ENCODE measurements around the gene MAN2A1.
"Not testable (repeated sequence)": the region's sequence is repeated elsewhere in the genome, so short reads cannot be mapped to it uniquely, and the experiment has no call there.

Gene MAN2A1

GRCh38 chr5:109866051-109866450 is 176.3 kb downstream of the MAN2A1 start:
- DNase-seq (ENCODE audit: low spot score): no peak

DNA sequence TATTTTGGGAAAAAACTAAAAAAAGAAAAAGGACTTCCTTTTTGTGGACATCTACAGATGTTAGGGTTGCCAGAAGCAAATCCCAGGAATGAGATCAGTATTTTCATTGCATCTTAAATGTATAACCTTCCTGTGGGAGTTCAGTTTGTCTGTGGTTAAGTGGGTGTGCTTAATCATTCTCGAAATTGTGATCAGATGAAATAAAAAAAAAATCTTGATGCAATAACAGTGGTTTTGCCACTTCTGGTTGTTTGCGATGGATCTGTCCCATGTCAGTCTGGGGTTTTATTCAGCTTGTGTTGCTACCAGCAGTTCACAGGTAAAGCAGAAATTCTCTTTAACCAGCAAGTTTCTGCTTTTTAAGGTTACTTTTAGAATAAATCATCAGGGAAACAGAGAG is 179.0 kb downstream of the MAN2A1 start:
- no peak for DNase-seq (ENCODE audit: low spot score)

DNA sequence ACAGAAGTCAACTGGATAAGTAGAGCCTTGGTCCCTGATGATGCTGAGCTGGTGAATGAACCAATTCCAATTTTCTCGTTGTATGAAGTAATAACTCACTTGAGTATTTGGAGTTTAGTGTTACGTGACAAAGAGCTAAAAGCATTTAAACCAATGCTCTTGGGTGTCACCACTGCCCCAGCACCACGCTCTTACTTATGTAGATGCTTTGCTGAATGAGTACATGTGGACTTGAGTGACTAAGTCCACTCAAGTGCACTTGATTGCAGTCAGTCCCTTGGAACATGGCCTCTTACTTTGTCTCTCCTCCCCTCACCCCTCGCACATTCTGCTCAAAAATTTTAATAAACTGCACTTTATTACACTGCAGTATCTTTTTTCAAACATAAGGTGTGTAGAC is 184.0 kb downstream of the MAN2A1 start:
- no peak for DNase-seq (ENCODE audit: low spot score)

- no peak for DNase-seq (ENCODE audit: low spot score)
Measured at GRCh38 chr5:109874108-109874507, 184.4 kb downstream of the MAN2A1 start.

DNA sequence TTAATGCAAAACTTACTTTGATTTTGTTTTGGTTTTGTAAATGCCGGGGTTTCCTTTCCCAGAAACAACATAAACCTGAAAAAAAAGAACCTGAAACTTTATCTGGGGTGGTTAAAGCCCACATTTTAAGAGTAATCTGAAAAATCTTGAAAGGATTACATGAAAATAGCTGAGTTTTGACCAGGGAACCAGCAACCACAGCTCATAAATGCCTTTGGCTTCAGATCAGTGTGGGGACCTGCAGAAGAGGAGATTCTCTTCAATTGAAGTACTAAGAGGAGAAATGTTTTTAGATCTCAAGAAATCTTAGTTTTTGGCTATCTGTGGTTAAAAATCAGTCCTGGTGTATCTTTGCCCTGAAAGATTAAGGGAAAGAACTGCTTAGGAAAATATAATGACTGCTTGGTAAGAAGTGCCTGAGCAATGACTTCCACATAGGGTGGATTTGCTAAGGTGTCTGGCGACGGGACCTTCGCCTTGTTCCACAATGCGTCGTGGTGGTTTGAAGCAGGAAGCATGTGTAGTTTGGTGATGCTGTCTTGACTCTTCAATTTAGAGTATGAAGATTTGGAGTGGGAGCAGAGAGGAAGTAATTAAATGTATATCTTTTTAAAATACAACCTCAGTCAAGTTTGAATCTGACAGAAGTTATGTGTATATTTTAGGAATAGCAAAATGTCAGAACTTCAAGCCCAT is 186.5 kb downstream of the MAN2A1 start:
- no peak for DNase-seq (ENCODE audit: low spot score)

- DNase-seq (ENCODE audit: low spot score): no peak
Measured at GRCh38 chr5:109876941-109877669, 187.4 kb downstream of the MAN2A1 start.

GRCh38 chr5:109877670-109878045 is 187.9 kb downstream of the MAN2A1 start:
- DNase-seq (ENCODE audit: low spot score): no peak

DNA sequence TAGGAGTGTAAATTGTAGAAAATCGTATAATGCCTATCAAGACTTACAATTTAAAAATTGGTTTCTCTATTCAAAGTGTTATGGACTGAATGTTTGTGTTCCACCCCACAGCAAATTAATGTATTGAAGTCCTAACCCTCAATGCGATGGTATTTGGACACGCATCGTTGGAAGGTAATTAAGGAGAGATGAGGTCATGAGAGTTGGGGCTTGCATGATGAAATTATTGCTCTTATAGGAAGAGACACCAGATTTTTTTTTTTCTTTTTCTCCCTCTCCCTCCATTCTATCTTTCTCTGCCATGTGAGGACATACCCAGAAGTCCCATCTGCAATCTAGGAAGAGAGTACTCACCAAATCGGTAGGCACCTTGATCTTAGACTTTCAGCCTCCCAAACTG is 189.2 kb downstream of the MAN2A1 start:
- no peak for DNase-seq (ENCODE audit: low spot score)

DNA sequence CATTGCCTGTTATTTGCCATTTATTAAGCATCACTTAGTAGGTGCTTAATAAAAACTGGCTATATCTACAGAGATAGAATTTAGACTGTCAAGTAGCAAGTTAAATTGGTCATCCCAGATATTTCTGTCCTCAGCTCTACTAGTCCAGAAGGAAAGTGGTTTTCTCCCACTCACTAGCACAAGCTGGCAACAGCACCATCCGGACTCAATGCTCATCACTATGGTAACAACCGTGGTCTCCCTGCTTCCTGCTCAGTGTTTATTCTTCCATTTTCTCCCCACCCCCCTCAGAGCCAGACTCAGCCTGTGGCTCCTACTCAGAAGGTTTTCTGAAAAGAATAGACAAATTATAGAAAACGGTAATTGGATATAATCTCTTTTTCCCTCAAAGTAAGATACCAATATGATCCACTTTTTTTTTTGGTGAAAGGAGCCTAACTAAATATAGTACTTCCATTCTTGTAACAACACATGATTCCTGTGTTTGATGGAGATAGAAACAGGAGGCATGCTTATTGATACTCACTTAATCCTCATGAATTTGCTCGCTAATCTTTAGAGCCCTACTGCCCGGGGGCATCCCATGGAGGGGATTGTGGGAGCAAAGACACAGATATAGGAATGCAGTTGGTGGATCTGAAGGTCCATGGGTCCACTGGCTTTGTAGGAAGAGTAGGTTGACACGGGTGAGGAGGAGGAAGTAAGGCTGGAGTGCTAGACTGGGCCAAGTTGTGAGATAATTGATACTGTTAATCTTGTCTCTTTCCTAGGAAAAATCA is 191.4 kb downstream of the MAN2A1 start:
- DNase-seq (ENCODE audit: low spot score): no peak

GRCh38 chr5:109882546-109882945 is 192.8 kb downstream of the MAN2A1 start:
- no peak for DNase-seq (ENCODE audit: low spot score)

DNA sequence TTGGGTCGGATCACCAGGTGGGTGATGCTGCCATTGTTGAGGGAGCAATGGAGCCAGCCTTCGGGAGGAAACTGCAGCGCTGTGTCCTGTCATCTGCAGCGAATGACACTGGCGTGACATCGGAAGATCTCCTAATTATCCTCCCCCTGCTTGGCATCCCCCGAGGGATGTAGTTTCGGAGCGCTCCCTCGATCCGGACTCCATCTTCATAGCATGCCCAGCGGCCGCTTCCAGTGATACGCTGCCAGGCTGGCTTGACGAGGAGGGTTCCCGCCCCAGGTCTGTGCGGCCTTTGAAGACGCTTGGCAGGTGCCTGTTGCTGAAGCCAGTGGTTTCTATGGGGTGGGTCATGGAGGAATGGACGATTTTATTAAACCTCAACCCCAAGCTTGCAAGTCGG is 194.9 kb downstream of the MAN2A1 start:
- DNase-seq (ENCODE audit: low spot score): no peak

- no peak for DNase-seq (ENCODE audit: low spot score)
Measured at GRCh38 chr5:109885205-109885604, 195.5 kb downstream of the MAN2A1 start.

DNA sequence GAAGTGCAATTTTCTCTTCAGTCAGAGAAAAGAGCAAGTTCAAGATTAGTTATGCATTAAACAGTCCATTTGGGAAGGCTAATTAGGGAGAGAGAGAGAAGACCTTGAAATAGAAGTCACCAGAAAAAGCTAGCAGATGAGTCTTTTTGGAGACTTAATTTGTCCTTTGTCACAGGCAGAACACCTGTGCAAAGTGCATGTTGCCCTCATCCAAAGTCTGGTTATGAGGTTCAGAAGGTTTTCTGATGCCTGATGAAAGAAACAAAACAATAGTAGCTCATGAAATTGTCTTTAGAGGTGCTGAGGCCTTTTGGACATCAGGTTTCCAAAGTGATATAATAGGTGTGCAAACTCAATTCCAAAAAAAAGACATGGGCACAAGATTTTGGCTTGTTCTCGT is 199.3 kb downstream of the MAN2A1 start:
- no peak for DNase-seq (ENCODE audit: low spot score)

- DNase-seq (ENCODE audit: low spot score): not testable (repeated sequence)
Measured at GRCh38 chr5:109893271-109893670, 203.5 kb downstream of the MAN2A1 start.

DNA sequence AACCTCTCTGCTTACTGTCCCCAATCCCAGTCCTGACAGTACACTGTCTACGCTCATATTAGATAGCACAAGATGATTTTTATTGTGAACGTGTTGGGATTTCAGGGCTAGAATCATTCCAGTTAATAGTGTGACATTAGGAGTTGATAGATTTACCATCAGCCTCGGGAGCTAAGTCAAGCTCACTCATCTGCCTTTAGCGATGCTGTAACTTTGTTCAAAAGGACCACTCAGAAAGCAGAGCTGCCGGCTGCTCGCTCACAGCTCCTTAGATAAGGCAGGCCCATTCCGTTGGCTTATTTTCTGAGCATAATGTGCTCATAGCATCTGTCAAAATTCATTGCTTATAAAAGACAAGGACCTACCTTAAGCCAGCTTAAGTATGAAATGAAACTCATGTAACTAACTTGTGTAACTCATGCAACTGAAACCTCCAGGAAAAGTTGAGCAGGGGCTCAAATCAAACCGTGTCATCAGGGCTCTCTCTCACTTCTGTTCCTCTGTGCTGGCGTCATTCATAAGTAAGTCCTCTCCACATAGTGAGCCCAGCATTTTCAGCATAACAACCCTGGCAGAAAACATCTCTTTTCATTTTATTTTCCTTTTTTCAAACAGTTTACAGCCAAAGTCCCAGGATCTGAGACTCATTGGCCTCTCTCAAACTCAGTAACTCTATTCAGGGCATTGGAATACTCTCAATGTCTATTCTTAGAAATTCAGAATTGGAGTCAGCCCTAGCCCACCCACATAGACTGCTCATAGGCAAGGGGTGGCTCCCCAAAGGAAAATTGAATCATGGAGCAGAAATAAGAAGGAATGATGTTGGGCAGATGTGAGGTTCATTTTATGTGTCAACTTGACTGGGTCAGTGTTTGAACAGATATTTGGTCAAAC is 208.8 kb downstream of the MAN2A1 start:
- DNase-seq (ENCODE audit: low spot score): no peak

DNA sequence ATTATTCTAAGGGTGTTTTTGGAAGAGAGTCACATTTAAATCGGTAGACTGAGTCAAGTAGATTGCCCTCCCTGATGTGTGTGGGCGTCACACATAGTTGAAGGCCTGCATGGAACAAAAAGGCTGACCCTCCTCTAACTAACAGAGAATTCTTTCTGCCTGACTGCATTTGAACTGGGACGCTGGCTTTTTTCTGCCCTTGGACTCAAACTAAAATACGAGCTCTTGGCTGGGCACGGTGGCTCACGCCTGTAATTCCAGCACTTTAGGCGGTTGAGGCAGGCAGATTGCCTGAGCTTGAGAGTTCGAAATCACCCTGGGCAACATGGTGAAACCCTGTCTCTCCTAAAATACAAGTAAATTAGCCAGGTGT is 209.4 kb downstream of the MAN2A1 start:
- no peak for DNase-seq (ENCODE audit: low spot score)

GRCh38 chr5:109900461-109900860 is 210.7 kb downstream of the MAN2A1 start:
- DNase-seq (ENCODE audit: low spot score): no peak

- no peak for DNase-seq (ENCODE audit: low spot score)
Measured at GRCh38 chr5:109900911-109901627, 211.3 kb downstream of the MAN2A1 start.

DNA sequence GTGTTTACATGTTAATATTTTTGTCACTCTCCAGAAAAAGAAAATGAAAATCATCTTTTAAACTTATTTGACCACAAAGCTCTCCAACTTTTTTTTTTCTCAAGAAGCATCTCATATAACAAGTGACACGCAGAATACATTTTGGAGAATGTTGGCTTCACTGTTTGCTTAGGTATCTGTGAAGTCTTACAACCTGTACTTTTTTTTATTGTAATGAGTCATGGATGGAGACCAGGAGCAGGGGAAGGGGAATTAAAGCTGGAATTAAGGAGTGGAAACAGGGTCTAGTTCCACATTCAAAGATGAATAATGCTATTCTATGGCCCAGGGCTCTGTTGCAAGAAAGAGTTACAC is 211.9 kb downstream of the MAN2A1 start:
- no peak for DNase-seq (ENCODE audit: low spot score)

GRCh38 chr5:109903061-109903460 is 213.3 kb downstream of the MAN2A1 start:
- no peak for DNase-seq (ENCODE audit: low spot score)

GRCh38 chr5:109905906-109906305 is 216.2 kb downstream of the MAN2A1 start:
- DNase-seq (ENCODE audit: low spot score): no peak

DNA sequence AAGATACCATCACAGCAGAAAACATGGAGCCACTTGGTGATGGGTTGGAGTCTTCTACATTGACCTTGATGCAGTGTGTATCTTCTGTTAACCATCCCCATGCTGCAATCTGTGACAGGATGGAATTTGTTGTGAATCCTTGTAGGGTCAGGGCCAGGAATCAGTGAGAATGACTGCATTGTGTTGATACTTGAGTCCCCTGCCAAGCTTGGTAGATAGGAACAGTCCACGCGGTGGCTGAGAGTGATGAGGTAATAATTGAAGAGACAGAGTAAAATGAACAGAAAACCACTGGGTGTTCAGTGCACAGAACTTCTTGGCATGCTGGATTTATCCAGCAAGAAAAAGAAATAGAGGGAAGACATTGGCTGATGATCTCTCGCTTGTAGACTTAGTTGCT is 217.5 kb downstream of the MAN2A1 start:
- no peak for DNase-seq (ENCODE audit: low spot score)

Data from hematopoietic multipotent progenitor cell treated with erythropoietin and hydrocortisone succinate and interleukin-3 and kit ligand, for 15 days (in vitro differentiated cells).